Left forelimb (tissue), 1 donor: ENCODE data around the gene CCDC68.
"Not testable (repeated sequence)": the region's sequence is repeated elsewhere in the genome, so short reads cannot be mapped to it uniquely, and the experiment has no call there.

Source experiments
- DNase-seq: peaks from one replicate; pipeline ENCODE4 v3.0.0-alpha.2; 2018; ENCODE audit warnings: low spot score

The CCDC68 gene, protein sequence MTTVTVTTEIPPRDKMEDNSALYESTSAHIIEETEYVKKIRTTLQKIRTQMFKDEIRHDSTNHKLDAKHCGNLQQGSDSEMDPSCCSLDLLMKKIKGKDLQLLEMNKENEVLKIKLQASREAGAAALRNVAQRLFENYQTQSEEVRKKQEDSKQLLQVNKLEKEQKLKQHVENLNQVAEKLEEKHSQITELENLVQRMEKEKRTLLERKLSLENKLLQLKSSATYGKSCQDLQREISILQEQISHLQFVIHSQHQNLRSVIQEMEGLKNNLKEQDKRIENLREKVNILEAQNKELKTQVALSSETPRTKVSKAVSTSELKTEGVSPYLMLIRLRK

DNA sequence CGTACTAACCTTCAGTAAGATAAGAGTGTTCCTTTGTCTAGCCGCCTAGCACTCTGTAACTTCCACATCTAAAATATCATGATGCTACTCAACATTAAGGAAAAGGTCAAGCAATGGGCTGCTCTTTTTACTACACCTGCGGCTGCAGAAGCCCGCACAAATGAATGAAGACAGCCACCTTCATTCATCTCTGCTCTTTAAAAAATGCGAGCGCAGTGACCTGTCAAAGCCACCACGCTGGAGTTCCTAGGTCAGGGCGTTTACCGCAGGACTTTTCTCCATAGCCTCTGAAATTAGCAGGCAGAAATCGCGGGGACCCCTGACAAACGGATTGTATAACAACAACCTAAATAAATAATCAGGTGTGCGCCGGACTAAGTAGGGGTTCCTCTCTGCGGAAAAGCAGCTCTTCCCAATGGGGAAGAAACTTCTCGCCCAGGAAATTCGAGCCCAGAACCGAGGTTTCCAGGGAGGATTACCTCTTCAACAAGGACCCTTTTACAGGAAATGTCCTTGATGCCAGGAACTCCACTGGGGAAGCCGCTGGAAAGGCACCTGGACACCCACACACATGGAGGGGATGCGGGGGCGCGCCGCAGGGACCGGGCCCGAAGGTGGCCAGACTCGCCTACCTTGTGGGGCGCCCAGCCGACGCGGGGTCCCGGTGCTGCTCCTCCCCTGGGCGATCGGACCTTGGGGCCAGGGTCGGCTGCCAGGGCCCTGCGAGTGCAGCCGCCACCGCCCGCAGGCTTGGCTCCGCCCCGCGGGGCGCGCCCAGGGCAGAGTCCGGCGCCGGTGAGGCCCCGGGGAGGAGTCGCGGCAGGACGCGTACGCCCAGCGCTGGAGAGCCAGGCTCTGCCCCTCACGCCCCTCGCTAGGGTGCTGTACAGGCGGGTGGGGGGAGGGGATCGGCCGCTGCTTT is at the start of gene CCDC68:
Gene CCDC68 (minus strand): TSS at position 758 of the 922 bp plus-strand sequence. CDS start 16,670 bp downstream, outside the sequence.
- DNase-seq: no peak

DNA sequence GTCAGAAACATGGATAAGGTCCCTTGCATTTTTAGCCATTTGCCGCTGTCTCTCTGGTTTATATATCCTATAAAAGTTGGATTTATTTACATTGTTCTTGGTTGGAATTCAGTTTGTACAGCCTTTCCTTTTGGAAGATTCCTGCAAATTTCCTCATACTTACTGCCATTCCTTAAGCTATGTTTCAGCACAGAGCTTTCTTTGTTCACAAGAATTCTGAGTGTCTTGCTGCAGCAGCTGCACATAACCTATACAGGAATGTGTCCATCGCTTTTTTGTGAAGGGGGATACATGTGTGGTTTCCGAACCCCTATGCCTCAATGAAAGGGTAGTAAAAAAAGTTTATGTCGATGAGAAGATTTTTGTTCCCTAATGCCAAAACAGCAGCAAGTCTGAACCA is 48.3 kb upstream of the CCDC68 start:
- no peak for DNase-seq

DNA sequence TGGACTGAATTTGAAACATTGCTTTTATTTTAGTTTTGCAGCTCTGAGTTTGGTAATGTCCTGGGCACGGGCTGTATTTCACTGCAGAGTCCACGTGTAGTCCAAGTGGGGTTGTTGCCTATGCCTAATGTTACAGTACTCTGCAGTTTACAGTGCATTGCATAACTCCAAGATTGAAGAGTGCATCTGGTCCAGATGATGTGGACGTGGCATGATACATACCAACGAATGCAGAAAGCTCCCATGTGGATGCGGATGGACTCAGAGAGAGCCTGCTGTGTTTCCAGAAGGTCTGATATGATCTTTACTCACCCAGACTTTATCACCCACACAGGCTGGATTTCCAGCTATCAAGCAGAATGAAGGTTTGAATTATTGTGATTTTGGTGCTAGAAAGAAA is 44.4 kb upstream of the CCDC68 start:
- no peak for DNase-seq

DNA sequence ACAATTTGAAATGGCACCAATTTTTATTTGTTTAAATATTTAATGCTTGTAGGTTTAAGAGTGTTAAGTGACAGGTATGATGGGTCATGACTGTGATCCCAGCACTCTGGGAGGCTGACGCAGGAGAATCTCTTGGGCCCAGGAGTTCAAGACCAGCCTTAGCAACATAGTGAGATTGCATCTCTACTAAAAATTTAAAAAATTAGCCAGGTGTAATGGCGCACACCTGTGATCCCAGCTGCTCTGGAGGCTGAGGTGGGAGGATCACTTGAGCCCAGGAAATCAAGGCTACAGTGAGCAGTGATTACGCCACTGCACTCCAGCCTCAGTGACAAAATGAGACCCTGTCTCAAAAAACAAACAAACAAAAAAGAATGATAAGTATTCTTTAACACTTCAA is 43.0 kb upstream of the CCDC68 start:
- DNase-seq: no peak

DNA sequence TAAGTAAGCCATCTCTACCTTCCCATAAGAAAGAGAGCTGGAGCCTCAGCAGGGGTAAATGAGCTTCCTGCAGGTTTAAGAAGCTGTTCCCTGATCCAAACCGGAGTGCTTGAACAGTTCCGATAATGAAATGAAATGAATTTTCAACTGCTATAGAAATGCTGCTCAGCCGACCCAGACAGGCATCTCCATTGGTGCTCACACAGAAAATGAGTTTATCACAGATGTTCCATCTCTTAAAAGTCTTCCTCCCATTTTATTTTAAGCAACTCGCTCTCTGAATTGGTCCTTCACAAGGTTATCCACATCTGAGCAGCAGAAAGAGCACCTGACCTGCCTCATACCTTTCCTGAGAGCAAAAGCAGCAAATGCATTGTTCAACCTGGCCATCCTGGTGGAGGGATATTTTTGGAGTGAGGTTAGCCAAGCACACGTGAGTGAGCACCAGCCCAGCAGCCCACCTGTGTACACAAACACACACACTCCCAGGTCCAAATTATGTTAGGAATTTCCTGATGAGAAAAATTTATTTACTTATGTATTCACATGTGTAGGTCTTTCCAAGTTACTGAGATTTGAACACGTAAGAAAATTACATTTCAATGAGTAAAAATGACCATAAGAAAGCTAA is 42.2 kb upstream of the CCDC68 start:
- DNase-seq: no peak

DNA sequence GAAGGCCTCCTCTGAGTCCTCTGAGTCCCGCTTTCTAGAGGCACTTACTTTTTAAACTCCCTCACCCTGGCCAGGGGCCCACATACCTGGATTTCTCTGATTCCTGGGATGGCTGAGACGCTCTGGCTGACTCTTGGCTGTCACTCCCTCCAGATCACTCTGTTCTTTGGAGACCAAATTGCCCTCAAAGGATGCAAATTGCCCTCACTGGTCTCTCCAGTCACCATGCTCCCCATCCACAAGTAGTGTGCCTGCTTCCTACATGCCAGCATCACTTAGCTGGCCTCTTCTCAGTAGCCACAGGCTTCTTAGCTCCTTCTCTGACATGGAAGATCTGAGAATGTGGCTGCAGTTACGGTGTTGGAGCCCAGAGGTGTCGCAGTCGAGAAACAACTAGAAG is 41.3 kb upstream of the CCDC68 start:
- no peak for DNase-seq

DNA sequence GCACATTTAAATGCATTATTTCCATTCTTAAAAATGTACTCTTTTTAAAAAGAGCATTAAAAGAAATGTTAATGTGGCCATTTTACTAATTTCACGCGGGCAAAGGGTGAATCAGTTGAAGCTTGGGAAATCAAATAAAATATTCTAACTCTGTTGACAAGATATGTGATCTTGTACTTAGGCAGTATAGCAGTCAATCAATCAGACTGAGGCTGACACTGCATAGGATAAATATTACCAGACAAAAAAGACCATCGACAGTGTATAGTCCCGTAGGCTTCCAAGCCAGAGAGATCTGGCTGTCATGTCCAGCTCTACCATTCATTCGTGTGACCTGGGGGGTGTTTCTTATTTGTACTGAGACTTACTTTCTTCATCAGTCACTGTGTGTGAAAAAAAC is 39.8 kb upstream of the CCDC68 start:
- no peak for DNase-seq

DNA sequence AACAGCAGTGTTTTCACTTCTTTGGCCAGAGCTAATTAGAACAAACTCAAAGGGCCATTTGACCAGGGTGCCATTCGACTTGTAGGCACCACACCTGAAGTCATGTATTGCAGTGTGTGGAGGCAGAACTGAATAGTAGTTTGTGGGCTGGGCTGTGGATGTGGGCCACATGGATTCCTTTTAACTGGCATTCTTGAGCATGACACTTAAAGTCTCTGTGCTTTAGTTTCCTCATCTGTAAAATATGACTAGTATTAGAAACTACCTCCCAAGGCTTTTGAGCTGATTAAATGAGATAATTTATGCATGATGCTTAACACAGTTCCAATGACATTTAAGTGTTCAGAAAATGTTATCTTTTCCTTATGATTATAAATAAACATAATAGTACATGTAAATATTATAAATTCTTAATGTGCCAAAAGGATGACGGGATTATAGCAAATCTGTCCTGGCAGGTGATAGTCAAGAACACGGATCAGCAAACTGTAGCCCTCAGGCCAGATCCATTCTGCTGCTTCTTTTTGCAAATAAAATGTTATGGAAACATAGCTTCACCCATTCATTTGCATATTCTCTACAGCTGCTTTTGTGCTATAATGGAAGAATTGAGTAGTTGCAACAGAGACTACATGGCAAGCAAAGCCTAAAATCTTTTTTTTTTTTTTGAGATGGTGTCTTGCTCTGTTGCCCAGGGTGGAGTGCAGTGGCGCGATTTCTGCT is 36.3 kb upstream of the CCDC68 start:
- DNase-seq: no peak

DNA sequence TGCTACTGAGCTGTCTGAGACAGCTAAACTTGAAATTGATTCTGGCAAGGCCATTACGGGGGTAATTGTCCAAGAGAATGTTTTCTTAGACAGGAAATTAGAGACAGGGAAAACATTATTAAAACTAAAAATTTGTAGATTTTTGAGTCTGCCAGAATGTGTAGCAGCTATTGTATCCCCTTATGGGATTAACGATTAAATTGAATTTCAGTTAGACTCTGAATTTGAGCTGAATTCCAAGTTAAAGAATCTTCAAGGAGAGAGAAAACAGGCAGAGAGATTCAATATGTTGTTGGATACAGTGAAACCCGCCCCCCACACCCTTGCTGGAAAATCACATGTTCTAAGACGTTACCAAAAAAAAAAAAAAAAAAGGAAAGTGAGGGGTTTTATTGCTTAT is 32.7 kb upstream of the CCDC68 start:
- no peak for DNase-seq

DNA sequence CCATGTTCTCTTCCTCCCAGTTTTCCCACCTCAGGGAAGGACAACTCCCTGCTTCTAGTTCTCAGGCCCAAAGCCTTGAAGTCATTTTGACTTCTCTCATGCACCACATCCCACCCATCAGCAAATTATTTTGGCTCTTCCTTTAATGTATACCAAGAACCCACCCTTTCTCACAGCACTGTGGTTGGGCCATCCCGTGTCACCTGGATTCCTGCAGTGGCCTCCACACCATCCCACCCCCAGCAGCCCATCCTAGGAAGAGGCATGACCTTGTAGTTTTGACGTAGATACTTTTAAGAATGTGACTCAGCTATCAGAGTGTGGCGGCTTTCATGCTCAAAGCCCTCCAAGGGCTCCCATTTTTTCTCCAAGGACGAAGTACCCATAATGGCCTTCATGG is 25.6 kb upstream of the CCDC68 start:
- DNase-seq: no peak

DNA sequence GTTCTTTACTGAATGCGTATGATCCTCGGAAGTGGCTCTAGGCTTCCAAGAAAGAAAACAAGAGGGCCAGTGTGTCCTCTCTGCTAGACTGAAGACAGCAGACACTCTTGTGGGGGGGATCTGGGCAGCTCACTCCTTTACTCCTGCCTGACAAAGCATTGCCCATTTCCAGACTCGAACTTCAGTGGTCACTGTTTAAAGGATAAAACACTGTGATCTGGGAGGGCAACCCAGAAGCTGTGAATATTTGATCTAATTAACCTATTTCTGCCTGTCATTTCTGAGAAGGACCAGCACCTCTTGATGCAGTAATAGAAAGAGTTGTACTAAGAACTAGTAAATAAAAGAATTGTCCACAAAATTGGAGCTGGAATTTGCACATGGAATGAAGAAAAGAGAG is 24.5 kb upstream of the CCDC68 start:
- no peak for DNase-seq

DNA sequence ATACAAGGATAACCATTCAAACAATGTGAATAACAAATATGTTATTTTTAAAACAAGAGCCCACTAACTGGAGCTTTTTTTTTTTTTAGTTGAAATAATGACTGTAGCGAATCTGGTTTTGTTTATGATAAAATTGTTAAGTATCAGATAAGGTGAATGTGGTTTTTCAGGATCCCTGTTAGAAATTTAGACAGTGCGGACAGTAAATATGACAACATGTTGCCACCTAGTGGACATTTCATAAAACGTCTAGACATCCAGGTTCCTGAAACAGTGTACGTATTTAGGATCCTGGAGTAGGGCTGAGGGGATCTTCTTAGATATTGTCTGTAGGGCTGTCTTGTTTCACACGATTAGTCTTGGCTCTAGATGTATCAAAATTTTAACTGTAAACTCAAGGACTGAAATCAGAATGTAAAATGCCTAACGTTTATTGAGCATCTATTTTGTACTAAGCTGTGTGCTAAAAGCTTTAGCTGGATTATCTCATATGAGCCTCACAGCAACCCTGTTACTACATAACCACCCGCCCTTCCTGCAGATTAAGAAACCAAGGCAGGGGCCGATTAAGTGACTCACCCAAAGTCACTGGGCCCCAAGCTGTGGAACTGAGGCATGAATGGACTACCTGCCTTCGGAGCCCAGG is 23.9 kb upstream of the CCDC68 start:
- no peak for DNase-seq

DNA sequence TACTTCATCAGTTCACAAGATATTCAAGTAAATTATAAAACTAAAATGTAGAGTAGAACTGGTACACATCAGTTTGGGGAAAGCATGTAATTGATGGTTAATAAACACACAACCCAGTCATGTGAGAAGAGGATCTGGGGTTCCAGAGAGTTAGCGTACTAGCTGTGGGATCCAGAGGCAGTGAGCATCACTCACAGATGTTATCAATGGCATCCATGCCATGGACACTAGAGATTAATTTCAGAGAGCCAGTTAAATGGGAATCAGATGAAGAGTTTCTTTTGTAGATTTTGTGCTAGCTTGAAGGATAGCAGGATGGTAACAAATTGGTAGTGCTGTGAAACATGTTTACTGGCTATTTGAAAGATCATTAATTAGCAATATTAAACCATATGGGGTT is 21.8 kb upstream of the CCDC68 start:
- DNase-seq: no peak

DNA sequence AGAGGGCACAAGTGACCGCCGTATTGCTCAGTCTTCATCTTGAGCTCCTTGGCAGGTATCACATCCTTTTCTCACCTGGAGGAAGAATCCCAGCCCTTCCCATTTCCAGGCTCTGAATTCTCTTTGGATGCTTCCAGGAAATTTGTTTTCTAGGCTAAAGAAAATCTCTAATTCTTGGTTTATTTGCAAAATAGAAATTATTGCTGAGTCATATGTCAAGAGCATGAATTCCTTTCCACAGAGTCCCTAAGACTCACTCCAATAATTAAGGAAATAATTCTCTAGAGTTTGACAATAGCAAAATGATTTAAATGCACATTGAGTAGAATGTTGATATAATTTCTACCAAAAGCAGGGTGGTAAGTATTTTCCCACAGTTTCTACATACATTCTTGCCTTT is 16.3 kb upstream of the CCDC68 start:
- DNase-seq: no peak

DNA sequence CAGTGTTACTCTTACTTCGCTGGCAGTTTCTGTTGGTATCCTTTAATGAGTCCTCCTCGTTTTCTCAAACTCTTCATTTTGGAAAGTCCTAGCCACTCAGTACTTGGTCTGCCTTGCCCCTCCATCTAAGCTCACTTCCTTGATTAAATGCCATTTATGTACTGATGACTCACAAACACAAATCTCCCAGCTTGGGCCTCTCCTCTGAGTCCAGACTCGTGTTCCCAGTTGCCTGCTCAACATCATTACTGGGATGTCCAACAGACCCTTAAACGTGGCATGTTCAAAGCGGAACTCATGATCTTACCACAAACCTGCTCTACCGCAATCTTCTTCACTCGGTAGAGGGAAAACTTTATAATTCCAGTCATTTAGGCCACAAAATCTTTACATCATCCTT is 13.8 kb upstream of the CCDC68 start:
- DNase-seq: no peak

DNA sequence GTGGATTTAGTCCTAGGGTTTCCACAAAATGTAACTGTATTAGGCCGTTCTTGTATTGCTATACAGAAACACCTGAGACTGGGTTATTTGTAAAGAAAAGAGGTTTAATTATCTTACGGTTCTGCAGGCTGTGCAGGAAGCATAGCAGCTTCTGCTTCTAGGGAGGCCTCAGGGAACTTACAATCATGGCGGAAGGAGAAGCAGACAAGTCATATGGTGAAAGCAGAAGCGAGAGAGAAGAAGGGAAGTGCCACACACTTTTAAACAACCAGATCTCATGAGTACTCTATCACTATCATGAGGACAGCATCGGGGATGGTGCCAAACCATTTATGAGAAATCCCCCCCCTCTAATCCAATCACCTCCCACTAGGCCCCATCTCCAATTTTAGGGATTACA is 9.5 kb upstream of the CCDC68 start:
- DNase-seq: no peak

DNA sequence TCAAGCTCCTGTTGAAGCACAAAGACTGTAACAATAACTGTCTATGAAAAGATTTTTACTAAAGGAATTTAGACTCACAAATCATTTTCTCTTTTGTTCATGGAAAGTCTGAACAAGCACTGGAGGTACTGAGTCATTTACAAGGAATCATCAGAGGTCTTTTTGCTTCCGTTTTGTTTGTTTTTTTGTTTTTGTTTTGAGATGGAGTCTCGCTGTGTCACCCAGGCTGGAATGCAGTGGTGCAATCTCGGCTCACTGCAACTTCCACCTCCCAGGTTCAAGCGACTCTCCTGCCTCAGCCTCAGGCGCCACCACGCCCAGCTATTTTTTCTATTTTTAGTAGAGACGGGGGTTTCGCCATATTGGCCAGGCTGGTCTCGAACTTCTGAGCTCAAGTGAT is 9.0 kb upstream of the CCDC68 start:
- DNase-seq: not testable (repeated sequence)

DNA sequence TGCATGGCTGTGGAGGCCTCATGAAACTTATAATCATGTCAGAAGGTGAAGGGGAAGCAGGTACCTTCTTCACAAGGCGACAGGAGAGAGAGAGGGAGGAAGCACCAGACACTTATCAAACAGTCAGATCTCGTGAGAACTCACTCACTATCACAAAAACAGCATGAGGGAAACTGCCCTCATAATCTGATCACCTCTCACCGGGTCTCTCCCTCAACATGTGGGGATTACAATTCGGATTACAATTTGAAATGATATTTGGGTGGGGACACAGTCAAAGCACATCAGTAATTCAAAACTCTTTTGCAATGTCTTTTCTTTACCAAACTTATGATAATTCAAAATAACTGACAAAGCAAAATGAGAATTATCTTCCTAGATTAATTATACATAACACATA is 8.5 kb upstream of the CCDC68 start:
- DNase-seq: no peak

DNA sequence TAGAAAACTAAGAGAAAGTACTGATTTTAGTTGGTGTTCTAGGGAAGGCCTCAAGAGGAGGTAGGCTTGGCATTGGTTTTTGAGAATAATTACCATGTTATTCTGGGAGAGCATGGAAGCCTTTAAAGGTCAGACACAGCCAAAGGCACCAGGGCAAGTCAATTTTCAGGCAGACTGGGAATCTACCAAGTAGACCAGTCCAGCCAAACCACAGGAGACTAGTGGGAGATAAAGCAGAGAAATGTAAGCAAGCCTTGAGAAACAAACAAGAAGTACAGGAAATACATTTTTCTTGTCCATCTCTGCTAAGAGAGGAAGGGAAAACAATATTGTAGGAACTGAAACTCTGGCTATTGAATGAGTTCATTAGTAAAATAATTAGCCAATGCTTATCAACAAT is 5.5 kb upstream of the CCDC68 start:
- DNase-seq: no peak

DNA sequence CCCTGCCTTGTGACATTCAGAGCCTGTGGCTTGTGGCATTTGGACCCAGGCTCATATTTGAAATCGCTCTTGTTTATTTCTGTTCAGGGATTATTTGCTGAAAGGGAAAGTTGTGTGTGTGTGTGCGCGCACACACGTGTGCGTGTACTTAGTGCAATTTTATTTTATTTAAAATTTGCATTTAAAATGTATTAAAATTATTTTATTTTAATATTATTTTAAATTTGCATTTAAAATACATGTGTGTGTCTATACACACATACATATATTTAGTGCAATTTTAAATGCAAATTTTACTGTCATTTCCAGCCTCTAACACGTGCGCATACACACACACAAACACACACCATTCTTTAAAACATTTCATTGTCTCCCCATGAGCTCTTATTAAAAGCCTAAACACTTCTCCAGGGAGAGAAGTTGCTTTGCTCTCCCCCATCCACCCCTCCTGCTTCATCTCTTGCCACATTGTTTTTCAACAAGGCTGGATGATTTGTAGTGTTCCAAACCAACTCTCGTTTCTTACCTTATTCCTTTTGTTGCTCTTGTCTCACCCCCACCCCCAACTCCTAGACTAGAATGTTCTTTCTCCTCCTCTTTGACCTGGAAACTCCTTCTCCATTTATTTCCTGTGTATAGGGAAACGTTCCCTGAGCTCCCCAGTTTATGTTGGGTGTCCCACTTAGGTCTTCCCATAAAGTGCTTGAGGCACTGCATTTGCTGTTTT is 3.8 kb upstream of the CCDC68 start:
- no peak for DNase-seq

DNA sequence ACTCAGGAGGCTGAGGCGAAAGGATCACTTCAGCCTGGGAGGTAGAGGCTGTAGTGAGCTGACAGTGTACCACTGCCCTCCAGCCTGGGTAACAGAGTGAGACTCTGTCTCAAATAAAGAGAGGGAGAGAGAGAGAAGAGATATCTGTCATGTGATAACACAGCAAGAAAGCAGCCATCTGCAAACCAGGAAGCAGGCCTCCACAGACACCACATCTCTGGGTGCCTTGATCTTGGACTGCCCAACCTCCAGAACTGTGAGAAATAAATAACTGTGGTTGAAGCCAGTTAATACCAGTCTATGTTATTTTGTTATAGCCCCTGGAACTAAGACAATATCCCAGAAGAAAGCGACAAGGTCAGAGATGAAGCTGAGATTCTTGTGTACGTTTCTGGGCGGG is 2.6 kb upstream of the CCDC68 start:
- no peak for DNase-seq
